GM21367 (cell line): ENCODE measurements around the gene CERS3.

Source experiments
- ATAC-seq: cut with Tn5 transposase; IDR thresholded peaks from one replicate; pipeline ENCODE4 v1.9.1; 2021; ENCODE audit not compliant: unreplicated experiment

Gene CERS3

DNA sequence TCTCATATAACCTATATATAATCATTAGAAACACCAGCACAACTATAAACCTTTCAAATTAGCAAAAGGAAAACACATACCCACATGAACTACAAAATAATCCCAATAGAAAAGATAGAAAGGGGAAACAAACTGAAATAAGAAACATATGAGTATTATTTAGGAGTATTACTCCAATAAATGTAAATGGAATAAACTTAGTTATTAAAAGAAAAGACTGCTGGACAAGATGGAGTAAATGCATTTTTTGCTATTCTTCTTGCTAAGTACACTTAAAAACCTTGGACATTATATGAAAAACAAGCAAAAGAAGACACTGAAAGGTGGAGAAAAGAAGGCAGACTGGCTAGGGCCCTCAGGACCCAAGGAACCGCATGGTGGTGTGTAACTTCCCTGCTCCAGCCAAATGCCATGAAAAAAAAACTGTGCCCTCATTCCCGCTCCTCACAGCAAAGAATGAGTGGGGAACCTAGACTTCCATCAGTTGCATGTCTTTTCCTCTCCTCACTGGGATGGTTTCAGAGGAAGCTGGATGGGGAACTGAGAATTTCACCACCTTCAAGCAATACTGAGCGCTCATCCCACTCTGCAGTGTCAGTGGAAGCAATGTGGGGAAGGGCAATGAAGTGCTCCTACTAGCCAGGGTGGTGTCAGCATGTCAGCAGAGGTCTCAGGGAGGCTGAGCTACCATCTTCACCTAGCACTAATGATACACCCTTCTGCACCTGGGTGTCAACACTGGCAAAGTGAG lies 143.3 kb downstream of the CERS3 start:
- ATAC-seq = no peak

DNA sequence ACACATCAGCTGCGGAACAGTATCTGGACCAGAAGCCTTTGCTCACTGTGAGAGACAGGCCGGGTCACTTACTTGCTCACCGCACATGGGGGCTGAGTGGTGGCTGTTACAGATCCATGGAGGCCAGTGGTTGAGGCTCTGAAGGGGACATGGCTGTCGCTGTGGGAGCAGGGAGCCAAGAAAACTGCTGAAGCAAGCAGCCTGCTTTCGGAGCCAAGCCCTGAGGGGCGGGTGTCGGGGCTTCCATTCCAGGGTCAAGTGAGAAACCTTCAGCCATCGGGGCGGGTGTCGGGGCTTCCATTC lies 144.7 kb downstream of the CERS3 start:
- no peak for ATAC-seq

DNA sequence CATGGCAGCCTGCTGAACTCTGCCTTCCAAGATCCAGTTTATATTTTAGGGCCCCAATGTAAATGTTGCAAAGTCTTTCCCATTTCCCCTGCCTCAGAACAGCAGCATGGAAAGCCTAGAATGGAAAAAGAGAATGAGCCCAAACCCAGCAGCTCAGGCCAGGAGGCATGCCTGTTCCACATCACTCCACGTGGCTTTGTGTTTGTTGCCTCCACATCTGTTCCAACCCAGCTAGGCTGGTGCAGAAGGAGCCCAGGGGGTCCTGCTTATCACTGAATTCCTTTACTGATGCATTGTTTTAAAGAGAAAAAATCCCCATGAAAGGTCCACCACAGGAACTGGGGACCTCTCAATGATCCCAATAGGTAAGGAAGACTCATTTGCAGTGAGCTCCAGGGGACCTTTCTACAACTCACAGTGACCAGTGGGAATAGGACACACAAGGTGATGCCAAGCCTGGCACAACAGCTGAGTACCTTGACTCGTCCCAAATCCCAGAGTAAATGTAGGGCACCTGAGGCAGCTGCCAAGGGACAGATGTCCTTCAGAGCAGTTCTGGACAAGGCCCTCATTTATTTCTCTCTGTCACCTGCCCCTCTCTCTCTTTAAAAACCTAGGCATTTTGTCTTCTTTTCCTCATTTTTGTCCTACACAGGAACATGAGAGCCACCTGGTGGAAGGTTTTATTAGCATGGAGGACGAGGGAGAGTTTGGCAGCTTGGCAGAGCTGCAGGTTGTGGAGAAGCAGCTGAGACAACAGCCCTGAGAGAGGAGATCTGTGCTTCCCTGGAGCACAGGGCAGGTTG lies 145.2 kb downstream of the CERS3 start:
- ATAC-seq = no peak

DNA sequence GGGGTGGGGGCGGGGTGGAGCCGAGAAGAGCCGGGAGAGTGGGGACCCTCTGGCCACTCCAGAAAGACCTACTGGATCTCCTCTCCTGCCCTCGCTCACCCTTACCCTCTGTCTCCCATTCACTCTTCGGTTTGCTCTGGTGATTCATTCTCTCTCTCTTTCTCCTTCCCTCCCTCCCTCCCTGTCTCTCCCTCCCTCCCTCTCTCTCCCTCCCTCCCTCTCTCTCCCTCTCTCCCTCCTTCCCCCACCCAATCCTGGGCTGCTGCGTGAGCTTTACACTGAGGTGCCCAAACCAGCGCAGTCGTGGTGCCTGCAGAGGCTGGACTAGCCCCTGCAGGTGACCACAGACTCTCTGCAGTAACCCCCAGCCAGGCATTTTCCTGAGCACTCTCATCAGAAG lies 154.8 kb downstream of the CERS3 start:
- ATAC-seq = no peak

DNA sequence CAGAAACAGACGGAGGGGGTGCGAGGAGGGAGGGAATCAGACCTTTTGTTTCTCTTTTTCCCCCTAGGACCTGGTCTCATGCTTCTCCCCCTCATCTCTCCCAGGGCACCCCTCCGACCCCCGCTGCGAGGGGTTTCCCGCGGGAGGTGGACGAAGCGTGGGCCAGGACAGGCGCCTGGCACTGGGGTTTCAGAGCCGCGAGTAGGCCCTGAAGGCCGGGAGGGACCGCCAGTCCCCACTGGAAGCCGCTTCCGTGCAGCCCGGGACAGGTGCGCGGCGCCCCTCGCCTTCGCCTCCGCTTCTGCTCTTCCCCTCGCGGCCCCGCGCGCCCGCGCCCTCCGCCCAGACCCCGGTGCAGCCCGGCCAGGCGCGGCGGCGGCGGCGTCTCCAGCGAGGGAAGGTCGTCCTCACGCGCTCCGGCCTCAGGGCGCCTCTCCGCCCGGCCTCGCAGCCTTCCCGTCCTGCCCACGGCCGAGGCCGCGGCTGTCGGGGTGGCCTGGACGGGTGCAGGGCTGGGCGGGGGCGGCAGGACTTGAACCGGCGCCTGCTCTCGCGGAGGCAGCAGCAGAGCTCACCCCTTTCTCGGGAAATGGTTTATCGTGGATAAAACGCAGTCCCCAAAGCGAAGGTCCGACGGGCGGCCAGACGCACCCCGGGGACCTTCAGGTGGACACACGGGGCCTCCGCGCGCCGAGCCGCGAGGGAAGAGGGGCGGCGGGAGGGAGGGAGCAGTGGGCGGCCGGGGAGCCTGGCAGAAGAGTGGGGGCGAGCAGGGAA lies 155.4 kb downstream of the CERS3 start:
- no peak for ATAC-seq

DNA sequence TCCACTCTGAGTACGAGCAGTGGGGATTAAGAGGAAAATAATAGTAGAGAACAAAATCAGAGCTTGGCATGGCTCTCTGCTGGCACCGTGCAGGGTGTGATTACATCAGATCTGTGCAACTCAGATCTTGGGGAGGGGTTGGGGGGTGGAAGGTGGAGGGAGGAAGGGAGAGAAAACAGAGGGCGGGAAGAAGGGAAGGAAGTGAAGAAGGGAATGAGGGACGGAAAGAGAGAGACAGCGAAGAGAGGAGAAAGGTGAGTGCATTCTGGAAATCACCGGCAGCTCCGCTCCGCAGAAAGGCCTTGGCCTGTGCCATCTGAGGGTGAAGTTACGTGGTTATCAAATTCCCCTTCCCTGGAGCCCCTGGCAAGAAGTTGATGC lies 156.0 kb downstream of the CERS3 start:
- no peak for ATAC-seq

DNA sequence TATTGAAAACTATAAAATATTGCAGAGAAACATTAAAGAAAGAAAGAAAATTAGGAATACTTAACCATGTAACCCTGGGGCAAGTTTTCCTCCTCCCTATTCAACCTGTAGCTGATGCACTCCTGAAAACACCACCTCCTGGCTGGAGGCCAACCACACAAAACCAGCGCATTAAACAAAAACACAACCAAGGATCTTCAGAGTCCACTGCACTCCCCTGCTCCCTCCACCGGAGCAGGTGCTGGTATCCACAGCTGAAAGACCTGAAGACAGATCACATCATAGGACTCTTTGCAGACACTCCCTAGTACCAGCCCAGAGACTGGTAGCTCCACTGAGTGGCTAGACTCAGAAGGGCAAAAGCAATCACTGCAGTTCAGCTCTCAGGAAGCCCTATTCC lies 173.4 kb downstream of the CERS3 start:
- ATAC-seq = no peak

DNA sequence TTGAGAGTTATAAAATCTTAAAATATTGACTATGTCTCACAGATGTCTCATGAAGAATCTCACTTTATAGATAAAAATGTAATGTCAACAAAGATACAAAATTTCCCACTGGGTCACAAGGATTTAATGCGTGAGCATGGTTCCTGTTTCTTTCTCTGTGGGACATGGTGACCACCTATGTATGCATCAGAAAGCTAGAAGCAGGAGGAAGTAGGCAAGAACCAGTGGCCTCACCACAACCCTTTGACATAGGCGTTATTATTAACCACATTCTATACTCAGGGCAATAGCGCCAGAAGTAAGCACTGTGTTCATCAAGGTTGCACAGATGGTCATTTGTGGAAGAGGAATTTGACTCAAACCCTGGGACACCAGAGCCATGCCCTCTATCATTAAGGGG lies 175.3 kb downstream of the CERS3 start:
- ATAC-seq = no peak

DNA sequence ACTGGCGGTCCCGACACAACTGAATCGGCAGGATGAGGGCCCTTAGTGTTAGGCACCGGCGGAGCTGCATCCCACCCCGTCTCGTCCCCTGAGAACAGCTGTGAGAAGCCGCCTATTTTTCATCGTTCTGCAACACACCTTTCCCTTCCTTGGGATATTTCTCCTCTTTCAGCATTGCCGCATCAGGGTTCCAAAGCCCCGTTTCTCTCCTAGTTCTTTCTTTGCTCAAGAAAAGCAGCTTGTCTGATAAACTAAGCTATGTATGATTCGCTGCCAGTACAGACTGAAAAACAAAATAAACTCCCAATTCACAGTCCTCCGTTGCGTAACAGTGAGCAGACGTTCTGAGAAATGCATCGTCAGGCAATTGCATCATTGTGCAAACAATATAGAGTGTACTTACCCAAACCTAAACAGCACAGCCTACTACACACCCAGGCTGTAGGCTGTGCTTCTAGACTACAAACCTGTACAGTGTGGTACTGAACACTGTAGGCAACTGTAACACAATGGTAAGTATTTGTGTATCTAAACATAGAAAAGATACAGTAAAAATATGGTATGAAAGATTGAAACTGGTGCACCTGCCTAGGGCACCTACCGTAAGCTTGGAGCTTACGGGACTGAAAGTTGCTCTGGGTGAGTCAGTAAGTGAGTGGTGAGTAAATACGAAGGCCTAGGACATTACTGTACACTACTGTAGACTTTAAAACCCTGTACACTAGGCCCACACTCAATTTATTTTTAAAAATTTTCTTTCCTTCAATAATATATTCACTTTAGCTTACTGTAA lies 178.1 kb downstream of the CERS3 start:
- ATAC-seq = no peak
